GM18870 (cell line): Measurements from ENCODE around the gene CIAO2A.
"Not testable (repeated sequence)": the region's sequence is repeated elsewhere in the genome, so short reads cannot be mapped to it uniquely, and the experiment has no call there.

Source experiments
- ATAC-seq: cut with Tn5 transposase; IDR thresholded peaks from one replicate; pipeline ENCODE4 v1.9.1; 2021; ENCODE audit warnings: moderate library complexity; ENCODE audit not compliant: unreplicated experiment

CIAO2A gene

DNA sequence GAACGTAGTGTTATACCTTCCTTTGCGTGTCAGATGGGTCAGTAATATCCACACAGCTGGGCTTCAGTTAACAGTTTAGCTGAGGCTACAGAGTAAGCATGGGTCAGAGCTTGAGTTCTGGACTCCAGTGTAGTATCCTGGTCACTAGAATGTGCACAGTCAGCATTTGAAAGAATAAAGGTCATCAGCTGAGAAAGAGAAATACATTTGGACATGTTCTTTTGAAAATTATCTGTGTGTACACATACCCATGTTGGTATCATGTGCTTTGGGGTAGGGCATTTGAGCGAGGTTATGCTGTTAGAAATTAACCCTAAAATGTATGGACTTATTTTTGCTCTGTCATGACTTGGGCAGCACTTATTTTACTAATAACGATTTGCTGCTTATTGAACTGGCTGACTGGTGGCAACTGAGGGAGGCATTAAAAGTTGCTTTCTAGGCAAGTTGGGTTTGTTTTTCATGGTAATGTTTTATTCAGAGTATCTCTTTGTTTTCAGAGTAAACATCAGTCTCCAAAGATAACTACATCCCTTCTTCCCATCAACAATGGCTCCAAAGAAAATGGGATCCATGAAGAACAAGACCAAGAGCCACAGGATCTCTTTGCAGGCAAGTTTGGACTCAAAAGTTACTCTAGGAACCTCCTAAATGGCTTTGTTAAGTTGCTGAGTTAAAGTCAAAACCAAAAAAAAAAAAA is 18.6 kb upstream of the CIAO2A start:
- ATAC-seq: no peak

DNA sequence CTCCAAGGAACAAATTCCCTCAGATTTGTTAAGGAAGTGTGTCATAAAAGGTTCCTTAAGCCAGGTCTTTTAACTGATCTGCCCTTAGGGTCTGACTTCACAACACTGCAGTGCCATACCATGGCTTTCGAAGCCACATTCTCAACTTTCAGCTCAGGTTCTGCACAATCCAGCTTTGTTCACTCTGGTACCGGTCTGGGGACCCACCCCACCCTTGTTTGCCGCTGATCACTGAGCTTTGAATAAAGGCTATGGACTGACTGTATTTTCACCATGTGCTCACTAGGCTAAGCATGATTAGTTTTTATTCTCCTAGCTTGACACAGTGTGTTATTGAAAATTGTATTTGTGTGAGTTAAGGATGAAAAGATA is 18.0 kb upstream of the CIAO2A start:
- no peak for ATAC-seq

- no peak for ATAC-seq
Observed at GRCh38 chr15:64110950-64111678, 17.5 kb upstream of the CIAO2A start.

DNA sequence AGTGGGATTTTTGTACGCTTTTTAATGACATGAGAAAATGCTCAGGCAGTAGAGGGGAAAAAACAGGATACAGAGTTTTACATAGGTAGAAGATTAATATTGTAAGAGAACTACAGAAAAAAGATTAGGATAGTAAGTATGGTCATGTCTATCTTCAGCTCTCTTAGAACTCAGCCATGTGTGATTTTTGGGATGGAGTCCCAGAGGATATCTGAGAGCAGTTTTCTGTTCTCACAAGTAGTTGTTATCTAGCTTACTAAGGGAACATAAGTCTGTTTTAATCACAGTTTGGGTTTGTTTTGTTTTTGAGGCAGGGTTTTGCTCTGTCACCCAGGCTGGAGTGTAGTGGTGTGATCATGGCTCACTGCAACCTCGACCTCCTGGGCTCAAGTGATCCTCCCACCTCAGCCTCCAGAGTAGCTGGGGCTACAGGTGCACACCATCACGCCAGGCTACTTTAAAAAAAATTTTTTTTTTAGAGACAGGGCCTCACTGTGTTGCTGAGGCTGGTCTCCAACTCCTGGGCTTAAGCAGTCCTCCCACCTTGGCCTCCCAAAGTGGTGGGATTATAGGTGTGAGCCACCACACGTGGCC is 16.6 kb upstream of the CIAO2A start:
- not testable (repeated sequence) for ATAC-seq

- ATAC-seq: no peak
Observed at GRCh38 chr15:64107337-64107736, 13.7 kb upstream of the CIAO2A start.

GRCh38 chr15:64105113-64105704 is 11.6 kb upstream of the CIAO2A start:
- ATAC-seq: no peak

GRCh38 chr15:64102497-64102896 is 8.9 kb upstream of the CIAO2A start:
- no peak for ATAC-seq

- ATAC-seq: no peak
Observed at GRCh38 chr15:64100958-64101357, 7.3 kb upstream of the CIAO2A start.

GRCh38 chr15:64099379-64099778 is 5.7 kb upstream of the CIAO2A start:
- ATAC-seq: no peak

GRCh38 chr15:64096668-64097384 is 3.2 kb upstream of the CIAO2A start:
- ATAC-seq: no peak

GRCh38 chr15:64095795-64096667 is 2.4 kb upstream of the CIAO2A start, which contains the start of gene SNX1:
SNX1 (plus strand) TSS chr15:64095982; CDS start chr15:64096014, 32 bp downstream.
- ATAC-seq: peak; percentile 26

GRCh38 chr15:64095431-64095794 is 1.8 kb upstream of the CIAO2A start:
- no peak for ATAC-seq

- no peak for ATAC-seq
Observed at GRCh38 chr15:64092864-64093626, 593 bp downstream of the CIAO2A start.

DNA sequence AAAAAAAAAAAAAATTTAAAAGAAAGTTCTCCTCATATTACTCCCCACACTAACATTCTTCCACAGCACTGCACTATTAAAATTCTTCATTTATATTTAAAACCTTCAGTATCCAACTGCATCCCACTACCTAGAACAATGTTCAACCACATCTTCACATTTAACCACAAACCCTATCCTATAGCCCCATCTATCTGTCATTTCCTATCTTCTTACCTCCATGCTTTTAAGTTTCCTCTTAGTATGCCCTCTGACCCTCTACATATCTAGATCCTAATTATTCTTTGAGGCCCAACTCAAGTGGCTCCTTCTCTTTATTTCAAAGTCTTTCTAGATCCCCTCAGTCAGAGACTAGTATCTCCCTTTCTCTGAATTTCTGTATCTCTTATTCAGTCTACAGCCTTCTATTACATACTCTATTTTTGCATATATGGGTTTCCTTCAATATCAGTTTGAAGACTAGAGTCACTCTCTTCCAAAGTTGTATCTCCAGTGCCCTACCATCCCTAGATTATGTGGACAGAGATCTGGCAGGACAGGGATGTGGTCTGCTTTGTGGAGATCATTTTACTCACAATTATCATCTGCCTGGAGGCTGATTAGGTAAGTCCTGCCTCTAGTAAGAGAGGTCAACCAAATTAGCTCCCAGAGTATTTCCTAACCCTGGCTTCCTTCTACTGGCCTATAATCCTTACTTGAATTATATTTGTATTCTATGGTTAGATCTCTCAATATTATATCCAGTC is 1.4 kb downstream of the CIAO2A start:
- ATAC-seq: no peak

DNA sequence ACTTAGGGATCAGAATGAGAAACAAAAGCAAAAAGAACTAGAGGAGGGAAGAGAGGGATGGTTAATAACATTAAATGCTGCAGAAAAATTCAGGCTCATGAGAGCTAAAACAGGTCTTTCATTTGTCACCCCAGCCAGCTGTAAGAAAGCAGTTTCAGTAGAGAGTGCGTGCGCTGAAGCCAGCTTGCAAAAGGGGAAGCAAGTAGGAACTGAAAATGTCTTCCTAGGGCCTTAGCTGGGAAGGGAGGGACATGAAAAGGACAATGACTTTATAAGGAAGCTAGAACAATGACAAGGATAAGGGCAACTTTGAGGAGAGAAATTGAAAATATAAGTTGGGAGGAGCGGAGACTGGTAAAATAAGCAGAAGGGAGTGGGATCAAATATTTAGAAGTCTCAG is 3.1 kb downstream of the CIAO2A start:
- no peak for ATAC-seq

- no peak for ATAC-seq
Observed at GRCh38 chr15:64089543-64090280, 3.9 kb downstream of the CIAO2A start.

- ATAC-seq: no peak
Observed at GRCh38 chr15:64082757-64083156, 10.9 kb downstream of the CIAO2A start.

DNA sequence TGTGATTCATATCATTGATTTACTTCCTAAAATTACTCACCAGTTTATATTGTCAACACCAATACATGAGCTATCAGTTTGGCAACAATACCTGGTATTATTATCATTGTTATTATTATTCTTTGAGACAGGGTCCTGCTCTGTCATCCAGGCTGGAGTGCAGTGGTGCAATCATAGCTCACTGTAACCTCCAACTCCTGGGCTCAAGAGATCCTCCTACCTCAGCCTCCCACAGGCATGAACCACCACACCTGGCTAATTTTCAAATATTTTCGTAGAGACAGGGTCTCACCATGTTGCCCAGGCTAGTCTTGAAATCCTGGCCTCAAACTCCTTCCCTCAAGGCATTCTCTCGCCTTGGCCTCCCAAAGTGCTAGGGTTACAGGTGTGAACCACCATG is 20.1 kb downstream of the CIAO2A start:
- not testable (repeated sequence) for ATAC-seq
